ENCODE measurements around the gene CEP20.

CEP20 gene

GRCh38 chr16:15876503-15876902 is 11.9 kb downstream of the CEP20 start:
- no peak for DNase-seq (ENCODE audit: low read depth)
- TF ChIP-seq, protein P1, sequence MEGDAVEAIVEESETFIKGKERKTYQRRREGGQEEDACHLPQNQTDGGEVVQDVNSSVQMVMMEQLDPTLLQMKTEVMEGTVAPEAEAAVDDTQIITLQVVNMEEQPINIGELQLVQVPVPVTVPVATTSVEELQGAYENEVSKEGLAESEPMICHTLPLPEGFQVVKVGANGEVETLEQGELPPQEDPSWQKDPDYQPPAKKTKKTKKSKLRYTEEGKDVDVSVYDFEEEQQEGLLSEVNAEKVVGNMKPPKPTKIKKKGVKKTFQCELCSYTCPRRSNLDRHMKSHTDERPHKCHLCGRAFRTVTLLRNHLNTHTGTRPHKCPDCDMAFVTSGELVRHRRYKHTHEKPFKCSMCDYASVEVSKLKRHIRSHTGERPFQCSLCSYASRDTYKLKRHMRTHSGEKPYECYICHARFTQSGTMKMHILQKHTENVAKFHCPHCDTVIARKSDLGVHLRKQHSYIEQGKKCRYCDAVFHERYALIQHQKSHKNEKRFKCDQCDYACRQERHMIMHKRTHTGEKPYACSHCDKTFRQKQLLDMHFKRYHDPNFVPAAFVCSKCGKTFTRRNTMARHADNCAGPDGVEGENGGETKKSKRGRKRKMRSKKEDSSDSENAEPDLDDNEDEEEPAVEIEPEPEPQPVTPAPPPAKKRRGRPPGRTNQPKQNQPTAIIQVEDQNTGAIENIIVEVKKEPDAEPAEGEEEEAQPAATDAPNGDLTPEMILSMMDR (IDR thresholded peaks at IDR 0.05; ENCODE audit: insufficient read depth, low read depth, low read length, missing control alignments), result no peak
- no peak overlapping the region for H3K4me3 ChIP-seq (ENCODE audit: low read depth, low read length)

GRCh38 chr16:15874745-15875314 is 13.6 kb downstream of the CEP20 start:
- DNase-seq (ENCODE audit: low read depth), result peak; percentile 30
- H3K4me3 ChIP-seq (ENCODE audit: low read depth, low read length), result no peak overlapping the region
- TF ChIP-seq, protein P1 (IDR thresholded peaks at IDR 0.05; ENCODE audit: insufficient read depth, low read depth, low read length, missing control alignments), result peak; percentile 42

DNA sequence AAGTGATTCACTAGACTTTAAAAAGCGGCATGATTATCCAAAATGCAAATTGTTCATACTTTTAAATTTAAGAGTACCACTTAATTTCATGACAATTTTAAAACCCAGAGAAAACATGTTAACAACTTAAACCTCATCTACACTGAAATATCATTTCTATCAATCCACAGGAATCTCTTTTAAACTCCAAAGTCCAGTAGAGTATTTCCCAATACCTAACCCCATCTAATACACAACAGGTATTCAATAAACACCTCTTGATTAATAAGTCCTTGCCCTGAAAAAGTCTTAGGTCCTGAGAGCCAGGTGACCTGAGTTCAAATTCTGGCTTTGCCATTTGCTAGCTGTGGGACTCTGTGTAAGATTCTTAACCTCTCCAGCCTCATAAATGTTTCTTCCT is 14.7 kb downstream of the CEP20 start:
- H3K4me3 ChIP-seq (ENCODE audit: low read depth, low read length), result no peak overlapping the region
- DNase-seq (ENCODE audit: low read depth), result no peak
- TF ChIP-seq, protein P1 (IDR thresholded peaks at IDR 0.05; ENCODE audit: insufficient read depth, low read depth, low read length, missing control alignments), result no peak

GRCh38 chr16:15873301-15873700 is 15.1 kb downstream of the CEP20 start:
- DNase-seq (ENCODE audit: low read depth), result no peak
- TF ChIP-seq, protein P1 (IDR thresholded peaks at IDR 0.05; ENCODE audit: insufficient read depth, low read depth, low read length, missing control alignments), result no peak
- H3K4me3 ChIP-seq (ENCODE audit: low read depth, low read length), result no peak overlapping the region

DNA sequence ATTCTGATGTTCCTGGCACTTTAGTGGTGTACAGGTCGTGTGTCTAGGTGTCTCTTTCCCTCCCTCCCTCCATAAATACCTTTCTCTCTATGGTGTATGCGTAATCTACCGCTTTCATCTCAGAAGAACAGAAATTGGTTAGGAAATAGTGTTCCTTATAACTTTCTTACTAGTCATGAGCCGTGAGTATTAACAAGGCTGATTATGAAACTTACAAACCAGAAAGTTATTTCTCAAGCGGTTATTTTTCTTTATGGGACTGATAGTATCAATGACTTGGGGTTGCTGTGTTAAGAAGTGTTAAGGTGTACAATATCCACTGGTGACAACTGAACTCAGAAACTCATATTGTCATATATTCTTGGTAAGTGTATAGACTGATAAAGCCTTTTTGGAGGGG is 18.4 kb downstream of the CEP20 start:
- no peak overlapping the region for H3K4me3 ChIP-seq (ENCODE audit: low read depth, low read length)
- TF ChIP-seq, protein P1 (IDR thresholded peaks at IDR 0.05; ENCODE audit: insufficient read depth, low read depth, low read length, missing control alignments), result no peak
- DNase-seq (ENCODE audit: low read depth), result no peak

DNA sequence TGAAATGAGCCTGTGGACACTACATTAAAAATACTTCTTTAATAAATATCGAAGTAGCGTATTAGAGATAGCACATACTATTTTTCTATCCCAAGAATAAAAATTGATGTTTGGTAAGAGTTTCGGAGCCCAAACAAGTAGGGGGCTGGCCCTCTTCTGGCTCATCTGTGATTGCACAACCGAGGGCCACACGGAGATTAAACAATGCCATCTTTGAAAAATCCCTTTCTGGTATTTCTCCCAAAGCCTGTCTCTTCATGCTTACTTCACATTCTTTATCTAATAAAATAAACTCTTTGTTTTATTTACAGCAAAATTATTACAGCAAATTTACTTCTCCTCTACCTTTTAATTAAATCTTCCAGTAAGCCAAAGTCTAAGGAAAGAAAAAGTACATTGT is 22.0 kb downstream of the CEP20 start:
- TF ChIP-seq, protein P1 (IDR thresholded peaks at IDR 0.05; ENCODE audit: insufficient read depth, low read depth, low read length, missing control alignments), result no peak
- no peak for DNase-seq (ENCODE audit: low read depth)
- H3K4me3 ChIP-seq (ENCODE audit: low read depth, low read length), result no peak overlapping the region

- no peak overlapping the region for H3K4me3 ChIP-seq (ENCODE audit: low read depth, low read length)
- DNase-seq (ENCODE audit: low read depth), result no peak
- TF ChIP-seq, protein P1 (IDR thresholded peaks at IDR 0.05; ENCODE audit: insufficient read depth, low read depth, low read length, missing control alignments), result no peak
These were observed 22.7 kb downstream of the CEP20 start for GRCh38 chr16:15865742-15866141.

Data from GM12865 (cell line).